Measurements from ENCODE around the gene TBC1D10B. TPM values are rescaled to one million over a fixed set of nuclear protein-coding genes. Genes with fewer than 3 reads are reported as not detected.
"Not testable (repeated sequence)": the region's sequence is repeated elsewhere in the genome, so short reads cannot be mapped to it uniquely, and the experiment has no call there.

Gene TBC1D10B
- total RNA-seq, 4 donors from 2014 or later: 21.9 to 33.9 (median 26.1) TPM

DNA sequence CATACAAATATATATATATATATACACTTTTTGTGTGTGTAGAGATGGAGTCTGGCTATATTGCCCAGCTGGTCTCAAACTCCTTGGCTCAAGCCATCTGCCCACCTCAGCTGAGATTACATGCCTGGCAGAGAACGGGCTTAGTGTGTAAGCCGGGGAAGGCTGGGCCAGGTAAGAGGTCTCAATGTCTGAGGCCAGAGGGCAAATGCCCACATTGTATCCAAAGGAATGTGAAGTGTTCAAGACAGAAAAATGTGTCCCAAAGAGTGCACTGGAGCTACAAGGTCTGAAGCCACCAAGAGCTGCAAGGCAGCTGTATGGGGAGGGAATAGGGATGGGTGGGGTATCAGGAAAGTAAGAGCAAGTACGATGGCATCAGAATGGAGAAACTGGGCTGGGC lies 24.0 kb downstream of the TBC1D10B start:
- DNase-seq: no peak
- TF ChIP-seq, protein P1, sequence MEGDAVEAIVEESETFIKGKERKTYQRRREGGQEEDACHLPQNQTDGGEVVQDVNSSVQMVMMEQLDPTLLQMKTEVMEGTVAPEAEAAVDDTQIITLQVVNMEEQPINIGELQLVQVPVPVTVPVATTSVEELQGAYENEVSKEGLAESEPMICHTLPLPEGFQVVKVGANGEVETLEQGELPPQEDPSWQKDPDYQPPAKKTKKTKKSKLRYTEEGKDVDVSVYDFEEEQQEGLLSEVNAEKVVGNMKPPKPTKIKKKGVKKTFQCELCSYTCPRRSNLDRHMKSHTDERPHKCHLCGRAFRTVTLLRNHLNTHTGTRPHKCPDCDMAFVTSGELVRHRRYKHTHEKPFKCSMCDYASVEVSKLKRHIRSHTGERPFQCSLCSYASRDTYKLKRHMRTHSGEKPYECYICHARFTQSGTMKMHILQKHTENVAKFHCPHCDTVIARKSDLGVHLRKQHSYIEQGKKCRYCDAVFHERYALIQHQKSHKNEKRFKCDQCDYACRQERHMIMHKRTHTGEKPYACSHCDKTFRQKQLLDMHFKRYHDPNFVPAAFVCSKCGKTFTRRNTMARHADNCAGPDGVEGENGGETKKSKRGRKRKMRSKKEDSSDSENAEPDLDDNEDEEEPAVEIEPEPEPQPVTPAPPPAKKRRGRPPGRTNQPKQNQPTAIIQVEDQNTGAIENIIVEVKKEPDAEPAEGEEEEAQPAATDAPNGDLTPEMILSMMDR (IDR thresholded peaks at IDR 0.05): no peak
- TF ChIP-seq POLR2A (IDR thresholded peaks at IDR 0.05): no peak
- H3K9me3 ChIP-seq: no peaks in the 10 kb centered on the region

DNA sequence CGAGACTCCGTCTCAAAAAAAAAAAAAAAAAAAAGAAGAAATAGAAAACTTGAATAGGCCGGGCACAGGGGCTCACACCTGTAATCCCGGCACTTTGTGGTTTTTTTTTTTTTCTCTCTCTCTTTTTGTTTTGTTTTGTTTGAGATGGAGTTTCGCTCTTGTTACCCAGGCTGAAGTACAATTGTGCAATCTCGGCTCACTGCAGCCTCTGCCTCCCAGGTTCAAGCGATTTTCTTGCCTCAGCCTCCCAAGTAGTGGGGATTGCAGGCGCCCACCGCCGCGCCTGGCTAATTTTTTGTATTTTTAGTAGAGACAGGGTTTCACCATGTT lies 26.8 kb downstream of the TBC1D10B start:
- H3K36me3 ChIP-seq; H3K4me3 ChIP-seq; H3K9me3 ChIP-seq; intact Hi-C loops (cut with DNase I); H3K4me1 ChIP-seq; DNase-seq; H3K27me3 ChIP-seq; H3K27ac ChIP-seq: not testable (repeated sequence)
- 84 to 92% methylated on average over 5 to 11 of the region's 11 CpGs for WGBS, 2 donors

More for the DNA sequence above, 24.0 kb downstream of the TBC1D10B start:
- H3K27me3 ChIP-seq: no peaks in the 10 kb centered on the region
- intact Hi-C loops (cut with DNase I): no loop called here
- peaks cover 0 to 6% (median 2%) of the 10 kb centered on the region in 3 donors for H3K4me1 ChIP-seq
- 84 to 92% methylated on average over 3 of the region's 3 CpGs for WGBS, 2 donors
- H3K36me3 ChIP-seq: peaks cover 3 to 13% (median 5%) of the 10 kb centered on the region in 3 donors
- H3K4me3 ChIP-seq: no peak overlapping the region
- no peak overlapping the region for H3K27ac ChIP-seq

DNA sequence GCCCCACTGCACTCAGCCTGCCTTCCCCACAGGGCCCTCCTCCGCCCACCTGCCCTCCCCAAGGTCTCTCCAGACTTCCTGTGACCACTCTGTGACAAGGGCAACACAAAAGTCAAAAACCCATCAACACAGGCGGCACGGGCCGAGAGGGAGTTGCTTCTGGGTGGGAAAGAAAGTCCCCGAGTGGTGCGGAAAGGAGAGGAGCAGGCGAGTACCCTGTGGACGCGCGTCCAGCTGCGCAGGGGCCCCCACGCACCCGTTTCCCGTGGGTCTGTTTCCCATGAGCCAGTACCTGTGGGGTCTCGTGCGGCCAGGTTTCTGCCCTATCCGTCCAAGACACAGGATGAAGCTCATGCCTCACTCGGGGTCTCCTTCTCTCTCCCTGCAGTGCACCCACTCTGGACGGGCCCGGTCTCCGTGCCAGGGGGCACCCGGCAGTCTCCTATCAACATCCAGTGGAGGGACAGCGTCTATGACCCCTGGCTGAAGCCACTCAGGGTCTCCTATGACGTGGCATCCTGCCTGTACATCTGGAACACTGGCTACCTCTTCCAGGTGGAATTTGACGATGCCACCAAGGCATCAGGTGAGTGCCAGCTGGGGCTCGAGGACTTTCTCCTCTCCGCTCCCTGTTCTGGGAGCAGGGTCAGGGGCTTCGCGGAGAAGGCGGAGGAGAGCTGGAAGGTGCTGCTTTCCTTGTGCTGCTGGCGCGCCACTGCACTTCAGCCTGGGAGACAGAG lies 27.4 kb downstream of the TBC1D10B start:
- no peak for TF ChIP-seq POLR2A (IDR thresholded peaks at IDR 0.05)
- TF ChIP-seq, protein P1 (IDR thresholded peaks at IDR 0.05): no peak
- intact Hi-C loops (cut with DNase I): no loop called here
- H3K9me3 ChIP-seq: no peaks in the 10 kb centered on the region
- H3K4me3 ChIP-seq: no peak overlapping the region
- H3K27ac ChIP-seq: no peak overlapping the region
- H3K36me3 ChIP-seq: no peaks in the 10 kb centered on the region
- 91 to 96% methylated on average over 4 to 15 of the region's 32 CpGs for WGBS, 2 donors
- H3K4me1 ChIP-seq: peaks cover 0 to 5% (median 0%) of the 10 kb centered on the region in 3 donors
- H3K27me3 ChIP-seq: no peaks in the 10 kb centered on the region
- DNase-seq: no peak

GRCh38 chr16:30341971-30342370 lies 28.3 kb downstream of the TBC1D10B start:
- DNase-seq; H3K27ac ChIP-seq; intact Hi-C loops (cut with DNase I); H3K4me1 ChIP-seq; H3K9me3 ChIP-seq; H3K4me3 ChIP-seq; H3K36me3 ChIP-seq; H3K27me3 ChIP-seq: not testable (repeated sequence)
- 94% methylated on average over 8 of the region's 8 CpGs for WGBS, 2 donors

GRCh38 chr16:30340621-30341020 lies 29.7 kb downstream of the TBC1D10B start:
- Histone ChIP-seq H3K4me3 (no peak overlapping the region), H3K4me1 (peaks cover 0 to 12% (median 5%) of the 10 kb centered on the region in 3 donors), H3K27ac (no peak overlapping the region), H3K9me3 (no peaks in the 10 kb centered on the region), H3K36me3 (no peaks in the 10 kb centered on the region), H3K27me3 (no peaks in the 10 kb centered on the region)
- intact Hi-C loops (cut with DNase I): no loop called here
- DNase-seq: no peak
- TF ChIP-seq, protein P1 (IDR thresholded peaks at IDR 0.05): no peak
- no peak for TF ChIP-seq POLR2A (IDR thresholded peaks at IDR 0.05)
- 36 to 56% methylated on average over 8 to 9 of the region's 13 CpGs for WGBS, 2 donors

GRCh38 chr16:30338715-30339114 lies 31.6 kb downstream of the TBC1D10B start:
- H3K27ac ChIP-seq; intact Hi-C loops (cut with DNase I); H3K9me3 ChIP-seq; DNase-seq; H3K4me3 ChIP-seq; H3K36me3 ChIP-seq; H3K27me3 ChIP-seq: not testable (repeated sequence)
- WGBS, 2 donors: 88 to 91% methylated on average over 3 of the region's 5 CpGs
- H3K4me1 ChIP-seq: peaks cover 0 to 14% (median 6%) of the 10 kb centered on the region in 3 donors

- 93 to 94% methylated on average over 8 of the region's 10 CpGs for WGBS, 2 donors
- DNase-seq; intact Hi-C loops (cut with DNase I): not testable (repeated sequence)
These were observed 32.3 kb downstream of the TBC1D10B start for GRCh38 chr16:30337964-30338357.

More at GRCh38 chr16:30337964-30338357, 32.3 kb downstream of the TBC1D10B start:
- not testable (repeated sequence) for H3K36me3 ChIP-seq, H3K27me3 ChIP-seq, H3K27ac ChIP-seq, H3K9me3 ChIP-seq, H3K4me3 ChIP-seq
- H3K4me1 ChIP-seq: peaks cover 0 to 18% (median 6%) of the 10 kb centered on the region in 3 donors

All from esophagus squamous epithelium (tissue), 5 donors.